HG03378 (cell line): ENCODE results near the gene ANKRD23.
"Not testable (repeated sequence)": the region's sequence is repeated elsewhere in the genome, so short reads cannot be mapped to it uniquely, and the experiment has no call there.

Experiments used
- ATAC-seq: cut with Tn5 transposase; IDR thresholded peaks from one replicate; pipeline ENCODE4 v1.9.1; 2021; ENCODE audit warnings: mild to moderate bottlenecking, moderate library complexity; ENCODE audit not compliant: unreplicated experiment

Gene ANKRD23

DNA sequence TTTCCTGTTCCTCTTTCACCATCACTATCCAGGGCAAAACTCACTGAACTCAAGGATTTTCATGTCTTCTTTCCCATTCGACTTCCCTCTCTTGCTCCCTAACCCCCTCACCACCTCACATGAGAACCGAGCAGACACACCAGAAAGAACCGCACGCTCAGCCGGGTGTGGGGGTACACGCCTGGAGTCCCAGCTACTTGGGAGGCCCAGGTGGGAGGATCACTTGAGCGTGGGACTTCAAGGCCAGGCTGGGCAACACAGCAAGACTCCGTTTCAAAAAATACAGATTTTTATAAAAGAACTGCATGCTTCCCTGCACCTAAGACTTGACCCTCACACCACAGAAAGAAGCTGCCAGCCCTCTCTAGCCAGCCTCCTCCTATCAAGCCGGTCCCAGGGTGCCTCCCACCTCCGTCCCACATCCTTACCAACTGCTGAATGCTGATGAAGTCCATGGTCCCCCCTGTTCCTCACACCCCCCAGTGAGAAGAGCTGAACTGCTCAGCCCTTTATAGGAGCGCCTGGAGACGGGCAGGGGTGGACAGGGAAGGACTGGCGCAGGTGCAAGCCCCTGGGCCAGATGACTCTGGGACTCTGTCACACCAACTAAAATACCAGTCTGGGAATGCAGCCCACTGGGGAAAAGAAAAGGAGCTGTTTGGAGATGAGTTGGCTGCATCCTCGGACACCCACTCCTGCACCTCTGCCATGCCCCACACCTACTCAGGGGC is at the start of gene ANKRD23:
Gene ANKRD23 (minus strand): TSS at position 484 of the 731 bp plus-strand sequence. CDS start 29 bp downstream, at position 455.
- no peak for ATAC-seq

DNA sequence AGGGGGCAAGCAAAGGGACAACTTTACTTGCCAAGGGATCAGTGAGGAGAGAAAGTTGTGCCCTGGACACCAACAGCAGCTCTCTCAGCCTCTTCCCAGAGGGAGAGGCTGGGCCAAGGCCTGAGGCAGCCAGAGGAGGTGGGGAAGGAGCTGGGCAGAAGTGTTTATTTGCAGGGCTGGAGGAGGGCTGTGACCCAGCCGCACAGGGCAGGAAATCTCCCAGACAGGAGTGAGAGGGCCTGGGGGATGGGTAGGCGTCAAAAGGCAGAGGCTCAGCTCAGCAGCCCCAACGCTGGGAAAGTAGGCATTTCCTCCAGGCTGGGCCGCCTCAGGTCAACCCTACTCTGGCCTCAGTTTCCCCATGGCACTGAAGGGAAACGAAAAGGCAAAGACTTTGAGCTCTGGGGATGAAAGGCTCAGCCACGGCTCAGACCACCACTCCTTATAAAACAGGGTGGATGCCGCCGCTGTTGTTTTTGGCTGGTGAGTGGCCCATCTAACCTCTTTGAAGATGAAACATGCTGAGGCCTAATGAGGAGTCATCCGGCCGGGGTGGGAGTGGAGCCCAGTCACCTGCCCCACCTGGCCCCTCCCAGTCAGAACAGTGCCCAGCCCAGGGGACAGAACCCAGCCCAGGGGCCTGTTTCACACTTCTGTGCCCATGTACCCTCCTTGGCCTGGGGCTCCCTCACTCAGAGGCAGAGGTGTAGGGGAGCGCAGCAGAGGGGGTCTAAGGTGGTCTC is 47.9 kb upstream of the ANKRD23 start:
- ATAC-seq, result no peak

GRCh38 chr2:96890726-96891385 is 47.0 kb upstream of the ANKRD23 start:
- no peak for ATAC-seq

- ATAC-seq, result no peak
Observed at GRCh38 chr2:96890252-96890651, 46.4 kb upstream of the ANKRD23 start.

DNA sequence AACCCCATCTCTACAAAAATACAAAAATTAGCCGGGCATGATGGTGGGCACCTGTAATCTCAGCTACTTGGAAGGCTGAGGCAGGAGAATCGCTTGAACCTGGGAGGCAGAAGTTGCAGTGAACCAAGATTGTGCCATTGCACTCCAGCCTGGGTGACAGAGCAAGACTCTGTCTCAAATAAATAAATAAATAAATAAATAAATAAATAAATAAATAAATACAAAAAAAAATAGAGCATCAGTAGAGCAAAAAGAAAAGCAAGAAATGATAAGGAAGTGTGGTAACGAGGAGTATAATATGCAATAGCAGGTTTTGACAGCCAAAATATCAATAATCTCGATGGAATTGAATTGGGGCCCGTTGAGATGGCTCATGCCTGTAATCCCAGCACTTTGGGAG is 45.7 kb upstream of the ANKRD23 start:
- not testable (repeated sequence) for ATAC-seq

DNA sequence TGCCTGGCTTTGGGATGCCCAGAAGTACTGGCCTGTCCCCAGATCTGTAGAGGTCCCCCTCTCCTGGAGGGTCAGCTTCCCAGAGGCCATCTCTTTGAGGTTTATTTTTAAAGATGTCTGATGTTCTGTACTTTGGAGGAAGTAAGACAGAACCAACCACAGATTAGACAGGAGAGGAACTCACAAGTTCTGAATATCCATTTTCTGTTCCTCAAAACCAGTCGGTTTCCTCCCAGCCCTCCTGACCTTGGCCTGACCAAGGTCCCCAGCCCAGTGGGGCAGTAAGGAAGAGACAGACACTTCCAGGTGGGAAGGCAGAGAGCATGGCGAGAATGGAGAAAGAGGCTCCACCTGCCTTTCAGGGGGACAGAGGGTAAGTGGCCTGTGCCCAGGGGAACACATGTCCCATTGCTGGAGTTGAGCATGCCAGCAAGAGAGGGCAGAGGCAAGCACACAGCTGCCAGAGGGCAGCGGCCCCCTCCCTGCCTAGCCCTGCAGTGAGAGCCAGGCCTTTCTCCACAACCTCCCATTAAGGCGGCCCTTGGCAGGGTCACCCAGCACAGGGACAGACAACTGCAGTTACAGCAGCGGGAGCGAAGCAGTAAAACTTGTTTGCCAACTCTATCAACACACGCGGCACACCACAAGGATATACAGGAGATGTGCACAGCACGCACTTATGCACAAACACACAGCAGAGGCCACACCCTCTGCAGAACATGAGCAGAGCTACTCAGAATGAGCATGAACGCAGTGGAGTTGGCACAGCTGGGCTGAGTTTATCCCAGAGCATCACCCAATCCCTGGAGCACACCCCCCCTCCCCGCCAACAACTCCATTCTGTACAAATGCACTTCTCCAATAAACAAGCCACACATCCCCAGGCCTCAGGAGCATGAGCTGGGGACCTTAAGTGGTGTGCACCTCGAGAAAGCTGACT is 44.5 kb upstream of the ANKRD23 start:
- no peak for ATAC-seq

DNA sequence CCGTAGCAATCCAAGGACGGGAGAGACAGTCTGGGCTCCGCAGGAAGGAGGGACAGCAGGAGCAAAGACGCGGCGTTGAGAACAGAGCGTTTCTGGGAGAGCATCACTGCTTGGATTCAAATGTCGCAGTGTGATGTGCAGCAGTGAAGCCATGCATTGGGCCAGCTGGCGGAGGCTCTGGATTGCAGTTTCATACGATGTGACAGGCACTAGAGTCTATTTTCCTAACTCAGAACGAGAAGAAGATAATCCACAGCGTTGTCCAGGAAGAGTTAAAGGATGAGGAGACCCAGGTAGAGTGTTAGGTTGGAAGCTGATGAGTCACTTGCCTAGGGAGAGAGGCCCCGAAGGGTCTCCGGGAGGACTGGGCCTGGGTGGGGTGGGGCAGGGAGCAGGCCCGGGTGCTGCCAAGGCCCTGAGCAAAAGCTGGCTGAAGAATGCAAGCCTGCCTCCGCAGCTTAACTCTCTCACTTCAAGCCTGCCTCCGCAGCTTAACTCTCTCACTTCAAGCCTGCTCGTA is 43.7 kb upstream of the ANKRD23 start:
- ATAC-seq, result no peak

- ATAC-seq, result no peak
Observed at GRCh38 chr2:96885432-96886347, 41.9 kb upstream of the ANKRD23 start.

DNA sequence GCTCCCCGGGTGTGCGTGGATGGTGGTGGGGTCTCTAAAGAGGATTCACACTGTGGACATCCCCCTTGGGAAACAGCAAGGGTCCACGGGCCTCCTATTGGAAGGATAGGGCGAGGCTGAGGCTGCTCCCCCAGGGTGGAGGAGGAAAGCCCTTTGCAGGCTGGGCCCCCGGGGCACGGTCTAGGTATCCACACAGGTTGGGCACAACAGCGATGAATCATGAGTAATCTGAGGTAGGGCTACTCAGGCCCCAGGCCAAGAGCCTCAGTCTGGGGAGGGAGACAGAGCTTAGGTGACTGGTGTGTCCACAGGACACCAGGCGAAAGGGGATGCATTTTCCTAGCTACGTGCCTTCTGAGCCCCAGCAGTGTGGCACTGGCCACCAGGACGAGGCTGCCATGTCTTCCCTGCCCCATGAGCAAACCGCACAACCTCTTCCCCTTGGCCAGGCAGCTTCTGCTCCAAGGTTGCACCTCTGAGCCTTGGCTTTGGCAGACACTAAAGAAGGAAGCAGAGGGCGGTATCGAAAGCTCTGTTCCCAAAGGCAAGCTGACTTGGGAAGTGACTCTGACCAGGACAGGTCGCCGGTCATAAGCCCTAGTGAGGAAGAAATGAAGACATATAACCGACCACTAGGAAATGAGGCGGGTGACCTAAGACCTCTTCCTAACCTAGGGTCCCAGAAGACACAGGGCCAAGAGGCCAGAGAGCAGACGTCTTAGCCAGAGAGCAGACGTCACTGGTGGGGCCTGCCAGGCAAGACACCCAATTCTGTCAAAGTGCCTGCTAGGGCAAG is 40.7 kb upstream of the ANKRD23 start:
- ATAC-seq, result no peak

DNA sequence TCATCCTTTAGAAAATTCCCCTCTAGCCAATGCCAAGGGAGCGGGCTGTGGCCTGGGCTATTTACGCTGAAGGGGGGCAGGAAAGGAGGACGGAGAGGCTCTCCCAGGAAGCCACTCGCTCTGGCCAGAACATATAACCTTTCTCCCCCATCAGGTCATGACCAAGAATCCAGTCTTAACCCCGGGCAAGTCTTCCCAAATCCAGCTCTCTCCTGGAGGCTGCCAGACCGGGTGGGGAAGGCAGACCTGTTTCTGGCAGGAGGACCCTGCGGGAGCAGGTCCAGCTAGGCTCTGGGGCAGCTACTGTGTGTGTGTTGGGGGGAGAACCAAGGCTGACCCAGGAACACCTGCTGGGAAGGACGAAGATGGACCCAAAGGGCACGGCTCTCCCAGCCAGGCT is 39.5 kb upstream of the ANKRD23 start:
- ATAC-seq, result no peak

- no peak for ATAC-seq
Observed at GRCh38 chr2:96882906-96883305, 39.1 kb upstream of the ANKRD23 start.

GRCh38 chr2:96882230-96882629 is 38.4 kb upstream of the ANKRD23 start:
- ATAC-seq, result no peak

- no peak for ATAC-seq
Observed at GRCh38 chr2:96881349-96882195, 37.8 kb upstream of the ANKRD23 start.

- no peak for ATAC-seq
Observed at GRCh38 chr2:96880891-96881273, 37.1 kb upstream of the ANKRD23 start.

DNA sequence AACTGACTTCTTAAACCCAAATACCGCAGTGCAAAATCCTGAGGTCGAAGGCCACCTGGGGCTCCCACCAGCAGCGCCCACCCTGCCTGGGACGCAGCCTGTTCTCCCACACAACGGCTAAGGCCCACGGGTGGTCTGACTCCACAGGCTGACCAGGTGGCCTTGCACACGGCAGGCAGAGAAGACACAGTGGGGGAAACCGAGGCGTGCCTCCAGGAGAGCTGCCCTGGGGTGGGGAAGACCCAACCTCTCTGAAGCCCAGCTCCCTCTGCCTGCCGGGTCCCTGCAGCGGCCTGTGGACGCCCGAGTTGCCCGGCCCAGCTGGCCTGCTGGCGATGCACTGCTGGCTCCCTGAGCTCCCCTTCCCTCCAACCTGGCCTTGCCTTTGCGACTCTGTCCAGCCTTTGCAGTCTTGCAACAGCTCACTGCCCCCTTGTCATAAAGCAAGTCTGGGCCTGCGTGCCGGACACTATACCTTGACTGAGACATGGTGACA is 35.8 kb upstream of the ANKRD23 start:
- no peak for ATAC-seq

DNA sequence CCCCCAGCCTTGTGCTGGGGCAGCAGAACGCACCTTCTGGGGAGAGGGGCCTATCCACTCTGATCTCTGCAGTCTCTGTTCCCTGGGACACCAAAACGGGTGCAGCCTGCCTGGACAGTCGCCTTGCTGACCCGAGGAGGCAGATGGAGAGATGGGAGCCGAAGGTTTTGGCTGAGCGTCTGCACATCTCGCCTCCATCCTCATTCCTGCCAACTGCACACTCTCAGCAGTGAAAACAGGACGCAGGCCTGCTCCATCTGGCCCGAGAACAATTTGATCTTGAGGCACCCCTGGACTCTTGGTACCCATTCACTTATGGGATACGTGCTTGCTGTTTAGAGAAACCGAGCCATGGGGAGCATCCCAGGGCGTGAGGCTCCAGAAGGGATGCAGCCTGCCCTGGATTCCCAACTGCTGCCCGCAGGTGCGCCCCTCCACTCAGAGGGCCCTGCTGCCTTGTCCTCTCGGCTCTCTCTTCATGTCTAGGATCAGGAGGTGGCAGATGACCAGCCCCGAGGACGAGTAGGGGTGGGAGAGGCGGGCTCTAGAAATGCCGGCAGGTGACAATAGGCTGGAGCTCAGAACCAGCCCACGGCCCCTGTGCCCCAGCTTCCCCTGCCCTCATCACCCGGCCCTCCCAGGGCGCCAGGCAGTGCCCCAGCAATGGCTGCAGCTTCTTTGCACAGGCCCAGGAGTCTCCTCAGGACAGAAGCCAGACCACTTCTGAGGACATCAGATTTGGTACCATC is 35.1 kb upstream of the ANKRD23 start:
- ATAC-seq, result no peak

DNA sequence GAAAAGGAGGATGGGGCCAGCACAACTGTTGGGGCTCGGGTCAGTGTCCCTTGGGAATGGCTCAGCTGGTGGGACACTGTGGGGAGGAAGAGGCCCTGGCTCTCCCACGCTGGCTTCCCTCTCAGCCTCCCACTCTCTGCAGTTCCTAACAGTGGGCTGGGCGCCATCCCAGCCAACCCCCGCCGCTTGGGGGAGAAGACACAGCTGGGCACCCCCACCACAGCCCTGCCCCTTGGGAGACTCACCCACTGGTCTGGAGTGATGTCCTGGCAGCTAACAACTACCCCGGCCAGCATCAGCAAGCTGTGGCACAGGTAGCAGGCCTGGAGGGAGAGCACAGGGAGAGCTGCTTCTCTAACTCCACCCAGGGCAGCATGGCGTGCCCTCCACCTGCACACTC is 34.4 kb upstream of the ANKRD23 start:
- no peak for ATAC-seq
